Loucy (cell line): ENCODE data around the gene RREB1.

Experiments used
- H2AFZ ChIP-seq: fragments of 200-600 bp; sonication (generic); 2 replicates; pipeline ENCODE4 v1.6.0; 2016; ENCODE audit warnings: antibody characterized with exemption, mild to moderate bottlenecking, low read length, moderate library complexity
- H3F3A ChIP-seq: fragments of 200-600 bp; 2 replicates; pipeline ENCODE4 v1.6.0; 2016; ENCODE audit warnings: antibody characterized with exemption, low read depth, mild to moderate bottlenecking
- H3K27me3 ChIP-seq: fragments of 200-600 bp; sonication (generic); 2 replicates; pipeline ENCODE4 v1.6.1; 2014; ENCODE audit warnings: low read length, mild to moderate bottlenecking; ENCODE audit not compliant: insufficient read depth, poor library complexity, severe bottlenecking
- H3K36me3 ChIP-seq: fragments of 200-600 bp; sonication (generic); 2 replicates; pipeline ENCODE4 v1.6.1; 2016; ENCODE audit warnings: low read length; ENCODE audit not compliant: insufficient read depth
- H3K4me1 ChIP-seq: fragments of 200-600 bp; sonication (generic); 2 replicates; pipeline ENCODE4 v1.5.1; 2014; ENCODE audit warnings: low read length, mild to moderate bottlenecking; ENCODE audit not compliant: insufficient read depth, poor library complexity, severe bottlenecking
- H3K4me2 ChIP-seq: fragments of 200-600 bp; sonication (generic); 2 replicates; pipeline ENCODE4 v1.6.0; 2014; ENCODE audit warnings: antibody characterized with exemption, low read length, low read depth, mild to moderate bottlenecking; ENCODE audit not compliant: poor library complexity, severe bottlenecking
- H3K4me3 ChIP-seq: fragments of 200-600 bp; sonication (generic); 2 replicates; pipeline ENCODE4 v1.5.1; 2014; ENCODE audit warnings: low read length, mild to moderate bottlenecking, mixed read lengths; ENCODE audit not compliant: poor library complexity, severe bottlenecking
- H3K79me2 ChIP-seq: fragments of 200-600 bp; sonication (generic); 2 replicates; pipeline ENCODE4 v1.6.1; 2014; ENCODE audit warnings: low read length; ENCODE audit not compliant: insufficient read depth
- H3K9ac ChIP-seq: fragments of 200-600 bp; sonication (generic); 2 replicates; pipeline ENCODE4 v1.6.0; 2014; ENCODE audit warnings: mild to moderate bottlenecking, low read depth, low read length, moderate library complexity; ENCODE audit not compliant: poor library complexity, severe bottlenecking
- H3K9me2 ChIP-seq: fragments of 200-600 bp; sonication (generic); replicated peaks from 2 replicates; pipeline ENCODE4 v1.6.1; 2016; ENCODE audit warnings: low read depth, low read length, mixed read lengths
- H3K9me3 ChIP-seq: fragments of 200-600 bp; sonication (generic); 2 replicates; pipeline ENCODE4 v1.6.1; 2014; ENCODE audit warnings: mild to moderate bottlenecking, antibody characterized with exemption, low read length, low read depth; ENCODE audit not compliant: insufficient read depth
- H4K20me1 ChIP-seq: fragments of 200-600 bp; sonication (generic); 2 replicates; pipeline ENCODE4 v1.6.0; 2014; ENCODE audit warnings: antibody characterized with exemption, low read length, mild to moderate bottlenecking; ENCODE audit not compliant: insufficient read depth, poor library complexity, severe bottlenecking
- CTCF ChIP-seq: fragments of 200-600 bp; sonication (generic); conservative IDR thresholded peaks from 2 replicates; pipeline ENCODE4 v1.5.1; 2014; ENCODE audit warnings: mild to moderate bottlenecking, antibody characterized with exemption, low read length
- EZH2phosphoT487 ChIP-seq: fragments of 200-600 bp; IDR thresholded peaks from 2 replicates; pipeline ENCODE4 v1.6.1; 2018; ENCODE audit warnings: antibody characterized with exemption, mild to moderate bottlenecking, moderate library complexity, borderline replicate concordance

Gene RREB1

GRCh38 chr6:7107578-7108195 lies at the start of gene RREB1:
TSS of gene RREB1 (plus strand) at chr6:7107961. CDS start at chr6:7181912, 73,951 bp downstream.
- TF ChIP-seq EZH2phosphoT487 (no peak), CTCF (no peak)
- peak within 1 kb of the TSS; percentile 92 for H3K9ac ChIP-seq
- peak within 1 kb of the TSS; percentile 92 for H3K4me2 ChIP-seq

GRCh38 chr6:7058250-7058923 lies 49.4 kb upstream of the RREB1 start:
- H3K27me3 ChIP-seq: no peaks in the 10 kb centered on the region
- no peak overlapping the region for H3K4me3 ChIP-seq
- H3K79me2 ChIP-seq: no peaks in the 10 kb centered on the region
- H3F3A ChIP-seq: no peaks in the 10 kb centered on the region
- H4K20me1 ChIP-seq: no peaks in the 10 kb centered on the region
- H3K4me1 ChIP-seq: peaks cover 22% of the 10 kb centered on the region
- no peak overlapping the region for H3K9ac ChIP-seq
- H3K9me3 ChIP-seq: no peaks in the 10 kb centered on the region
- no peaks in the 10 kb centered on the region for H3K9me2 ChIP-seq
- no peaks in the 10 kb centered on the region for H3K36me3 ChIP-seq
- no peak overlapping the region for H3K4me2 ChIP-seq
- TF ChIP-seq CTCF (no peak), EZH2phosphoT487 (no peak)
- H2AFZ ChIP-seq: no peak overlapping the region

More at GRCh38 chr6:7107578-7108195, at the start of gene RREB1:
- no peaks in the 10 kb centered on the region for H3K9me3 ChIP-seq
- no peaks in the 10 kb centered on the region for H3K36me3 ChIP-seq
- H3K27me3 ChIP-seq: peaks cover 5% of the 10 kb centered on the region
- H3K79me2 ChIP-seq: peaks cover 54% of the 10 kb centered on the region
- peaks cover 38% of the 10 kb centered on the region for H3K4me1 ChIP-seq
- H3F3A ChIP-seq: peaks cover 8% of the 10 kb centered on the region; the same call in 1 of the 2 replicates
- H4K20me1 ChIP-seq: peaks cover 36% of the 10 kb centered on the region
- peak within 1 kb of the TSS; percentile 99 for H3K4me3 ChIP-seq
- H3K9me2 ChIP-seq: no peaks in the 10 kb centered on the region
- H2AFZ ChIP-seq: peak within 1 kb of the TSS; percentile 94

GRCh38 chr6:7060769-7061516 lies 46.8 kb upstream of the RREB1 start:
- H4K20me1 ChIP-seq: no peaks in the 10 kb centered on the region
- H3K9me2 ChIP-seq: no peaks in the 10 kb centered on the region
- H2AFZ ChIP-seq: no peak overlapping the region
- no peaks in the 10 kb centered on the region for H3K36me3 ChIP-seq
- H3K4me1 ChIP-seq: peaks cover 22% of the 10 kb centered on the region
- no peak overlapping the region for H3K4me2 ChIP-seq
- H3K9me3 ChIP-seq: no peaks in the 10 kb centered on the region
- H3K79me2 ChIP-seq: no peaks in the 10 kb centered on the region
- H3K27me3 ChIP-seq: no peaks in the 10 kb centered on the region
- no peak overlapping the region for H3K9ac ChIP-seq
- H3F3A ChIP-seq: no peaks in the 10 kb centered on the region
- TF ChIP-seq CTCF (no peak), EZH2phosphoT487 (no peak)
- no peak overlapping the region for H3K4me3 ChIP-seq
